Progenitor cell of endocrine pancreas (in vitro differentiated cells): Measurements from ENCODE around the gene MBNL1. TPM values are rescaled to one million over a fixed set of nuclear protein-coding genes. Genes with fewer than 3 reads are reported as not detected.

Experiments used
- DNase-seq: peaks from one replicate; pipeline ENCODE4 v3.0.0; 2021; ENCODE audit warnings: low spot score; ENCODE audit not compliant: unreplicated experiment
- H3K27ac Mint-ChIP-seq: 2 replicates; pipeline ENCODE4 v1.8.0; 2021; ENCODE audit warnings: mild to moderate bottlenecking, moderate library complexity, mixed read lengths
- H3K27me3 Mint-ChIP-seq: 2 replicates; pipeline ENCODE4 v1.8.0; 2021; ENCODE audit warnings: mixed read lengths
- H3K36me3 Mint-ChIP-seq: 2 replicates; pipeline ENCODE4 v1.8.0; 2022; ENCODE audit warnings: mixed read lengths; ENCODE audit not compliant: insufficient read depth
- H3K4me1 Mint-ChIP-seq: 2 replicates; pipeline ENCODE4 v1.8.0; 2021; ENCODE audit warnings: low read depth, mixed read lengths
- H3K4me3 Mint-ChIP-seq: 2 replicates; pipeline ENCODE4 v1.8.0; 2021; ENCODE audit warnings: low read depth, mild to moderate bottlenecking, moderate library complexity, mixed read lengths
- H3K9me3 Mint-ChIP-seq: 2 replicates; pipeline ENCODE4 v1.8.0; 2021; ENCODE audit warnings: low read depth, mixed read lengths
- total RNA-seq: library from RNA; stranded (reverse); gene quantifications from 2 replicates; pipeline ENCODE4 v1.2.1, GENCODE V29; 2021
- TF ChIP-seq, protein P1 (sequence below): fragments of 200-600 bp; sonication (generic); IDR thresholded peaks from one replicate; pipeline ENCODE4 v1.5.0; 2021; ENCODE audit warnings: antibody characterized with exemption, mild to moderate bottlenecking; ENCODE audit not compliant: unreplicated experiment

The MBNL1 gene
- total RNA-seq, 1 donor from 2014 or later, result 29.4 TPM

DNA sequence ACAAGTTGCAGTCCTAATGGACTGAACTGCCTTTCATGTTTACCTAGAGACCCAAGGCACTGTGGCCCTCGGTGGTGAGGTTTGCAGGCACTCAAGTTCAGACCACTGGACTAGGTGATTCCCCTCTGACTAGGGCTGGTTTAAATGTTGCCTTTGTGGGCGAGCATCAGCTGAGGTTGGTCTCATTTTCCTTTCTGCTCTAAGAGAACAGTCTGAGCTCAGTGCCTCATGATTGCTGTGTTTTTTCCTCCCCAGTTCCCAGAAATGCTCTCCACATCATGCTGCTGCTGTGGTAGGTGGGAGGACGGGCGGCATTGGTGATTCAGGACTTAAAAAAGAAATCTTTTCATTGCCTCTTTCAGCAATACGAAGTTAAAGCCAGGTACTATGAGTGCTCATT lies 237.2 kb downstream of the MBNL1 start:
- Mint-ChIP-seq H3K27me3 (no peaks in the 10 kb centered on the region), H3K4me3 (no peak overlapping the region), H3K9me3 (peaks cover 13% of the 10 kb centered on the region), H3K27ac (no peak overlapping the region), H3K36me3 (peaks cover 3% of the 10 kb centered on the region), H3K4me1 (peaks cover under 1% of the 10 kb centered on the region)
- no peak for DNase-seq
- TF ChIP-seq, protein P1, sequence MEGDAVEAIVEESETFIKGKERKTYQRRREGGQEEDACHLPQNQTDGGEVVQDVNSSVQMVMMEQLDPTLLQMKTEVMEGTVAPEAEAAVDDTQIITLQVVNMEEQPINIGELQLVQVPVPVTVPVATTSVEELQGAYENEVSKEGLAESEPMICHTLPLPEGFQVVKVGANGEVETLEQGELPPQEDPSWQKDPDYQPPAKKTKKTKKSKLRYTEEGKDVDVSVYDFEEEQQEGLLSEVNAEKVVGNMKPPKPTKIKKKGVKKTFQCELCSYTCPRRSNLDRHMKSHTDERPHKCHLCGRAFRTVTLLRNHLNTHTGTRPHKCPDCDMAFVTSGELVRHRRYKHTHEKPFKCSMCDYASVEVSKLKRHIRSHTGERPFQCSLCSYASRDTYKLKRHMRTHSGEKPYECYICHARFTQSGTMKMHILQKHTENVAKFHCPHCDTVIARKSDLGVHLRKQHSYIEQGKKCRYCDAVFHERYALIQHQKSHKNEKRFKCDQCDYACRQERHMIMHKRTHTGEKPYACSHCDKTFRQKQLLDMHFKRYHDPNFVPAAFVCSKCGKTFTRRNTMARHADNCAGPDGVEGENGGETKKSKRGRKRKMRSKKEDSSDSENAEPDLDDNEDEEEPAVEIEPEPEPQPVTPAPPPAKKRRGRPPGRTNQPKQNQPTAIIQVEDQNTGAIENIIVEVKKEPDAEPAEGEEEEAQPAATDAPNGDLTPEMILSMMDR, result no peak

DNA sequence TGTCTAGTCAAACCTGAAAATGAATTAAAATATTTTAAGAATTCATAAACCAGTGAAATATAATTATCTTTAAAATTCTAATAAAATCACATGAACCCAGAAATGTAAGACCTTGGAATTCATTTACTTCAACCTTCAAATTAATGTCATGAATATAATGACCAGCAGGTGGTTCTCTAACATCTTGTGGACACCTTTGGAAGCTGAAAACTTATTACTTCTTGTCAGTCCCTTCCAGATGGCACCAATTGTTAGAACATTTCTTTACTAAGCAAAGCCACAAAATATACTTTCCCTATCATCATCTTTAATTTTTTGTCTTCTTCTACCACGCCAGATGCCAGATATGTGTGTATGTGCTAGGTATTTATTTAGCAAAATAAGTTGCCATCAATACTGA lies 240.0 kb downstream of the MBNL1 start:
- no peaks in the 10 kb centered on the region for H3K9me3 Mint-ChIP-seq
- no peak overlapping the region for H3K4me3 Mint-ChIP-seq
- peaks cover 4% of the 10 kb centered on the region for H3K4me1 Mint-ChIP-seq
- DNase-seq, result no peak
- H3K27ac Mint-ChIP-seq, result no peak overlapping the region
- no peaks in the 10 kb centered on the region for H3K27me3 Mint-ChIP-seq
- TF ChIP-seq, protein P1, result peak; percentile 56
- H3K36me3 Mint-ChIP-seq, result no peaks in the 10 kb centered on the region

DNA sequence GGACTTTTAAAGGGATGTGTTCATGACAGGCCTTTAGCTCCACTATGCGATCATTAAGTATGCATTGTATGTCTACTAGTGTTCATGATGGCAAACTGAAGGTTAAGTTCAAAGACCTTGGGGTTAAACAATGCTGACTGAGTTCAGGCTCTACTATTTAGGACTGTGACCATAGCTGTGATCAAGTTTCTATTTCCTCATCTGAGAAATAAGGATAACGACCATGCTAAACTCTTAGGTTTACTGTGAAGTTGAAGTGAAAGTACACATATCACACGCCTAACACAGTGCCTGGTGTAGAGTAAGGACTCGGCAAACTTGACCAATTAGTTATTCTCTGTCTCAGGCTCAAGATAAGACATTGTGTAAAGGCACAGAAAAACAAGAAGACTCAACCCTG lies 243.2 kb downstream of the MBNL1 start:
- no peaks in the 10 kb centered on the region for H3K27me3 Mint-ChIP-seq
- no peaks in the 10 kb centered on the region for H3K9me3 Mint-ChIP-seq
- H3K4me1 Mint-ChIP-seq, result peaks cover 4% of the 10 kb centered on the region
- TF ChIP-seq, protein P1, result no peak
- no peak overlapping the region for H3K4me3 Mint-ChIP-seq
- no peak for DNase-seq
- H3K27ac Mint-ChIP-seq, result no peak overlapping the region
- no peaks in the 10 kb centered on the region for H3K36me3 Mint-ChIP-seq

DNA sequence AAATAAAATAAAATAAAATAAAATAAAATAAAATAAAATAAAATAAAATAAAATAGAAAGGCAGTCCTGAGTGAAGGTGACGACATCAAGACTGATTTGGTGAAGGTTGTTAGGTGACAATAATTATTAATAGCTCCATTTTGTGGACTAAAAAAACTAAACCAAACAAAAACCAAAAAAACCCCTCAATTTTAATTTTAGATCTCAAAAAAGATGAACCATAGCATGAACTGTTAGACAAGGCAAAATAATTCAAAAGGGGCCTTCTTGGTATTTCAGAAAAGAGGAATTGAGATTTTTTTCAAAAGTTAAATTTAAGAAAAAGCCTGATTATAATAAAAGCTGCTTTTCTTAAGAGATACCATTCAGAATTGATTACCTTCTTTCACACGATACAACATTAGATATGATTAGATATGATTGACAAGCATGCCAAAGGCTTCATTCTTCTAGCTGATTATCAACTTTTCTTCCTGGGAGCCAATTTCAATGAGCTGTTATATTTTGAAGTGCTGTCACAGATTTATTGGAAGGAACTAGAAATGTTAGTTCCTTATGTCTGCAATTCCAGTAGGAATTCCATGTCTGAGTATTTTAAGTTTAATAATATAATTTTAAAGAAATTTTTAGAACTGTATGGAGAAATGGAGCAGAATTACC lies 244.7 kb downstream of the MBNL1 start:
- no peak overlapping the region for H3K4me3 Mint-ChIP-seq

More for the DNA sequence above, 244.7 kb downstream of the MBNL1 start:
- Mint-ChIP-seq H3K4me1 (peaks cover 4% of the 10 kb centered on the region), H3K9me3 (no peaks in the 10 kb centered on the region), H3K36me3 (no peaks in the 10 kb centered on the region), H3K27me3 (no peaks in the 10 kb centered on the region), H3K27ac (no peak overlapping the region)
- TF ChIP-seq, protein P1, result no peak
- DNase-seq, result no peak
